NCI-H446 (cell line): Measurements from ENCODE around the gene APRT.
A peak's percentile ranks its signal among the peaks of the same experiment; 100 is the strongest.

Experiments used
- DNase-seq, 2 experiments: peaks; one replicate each; lab custom pipeline; 2025; lab: John Stamatoyannopoulos, UW

The APRT gene

DNA sequence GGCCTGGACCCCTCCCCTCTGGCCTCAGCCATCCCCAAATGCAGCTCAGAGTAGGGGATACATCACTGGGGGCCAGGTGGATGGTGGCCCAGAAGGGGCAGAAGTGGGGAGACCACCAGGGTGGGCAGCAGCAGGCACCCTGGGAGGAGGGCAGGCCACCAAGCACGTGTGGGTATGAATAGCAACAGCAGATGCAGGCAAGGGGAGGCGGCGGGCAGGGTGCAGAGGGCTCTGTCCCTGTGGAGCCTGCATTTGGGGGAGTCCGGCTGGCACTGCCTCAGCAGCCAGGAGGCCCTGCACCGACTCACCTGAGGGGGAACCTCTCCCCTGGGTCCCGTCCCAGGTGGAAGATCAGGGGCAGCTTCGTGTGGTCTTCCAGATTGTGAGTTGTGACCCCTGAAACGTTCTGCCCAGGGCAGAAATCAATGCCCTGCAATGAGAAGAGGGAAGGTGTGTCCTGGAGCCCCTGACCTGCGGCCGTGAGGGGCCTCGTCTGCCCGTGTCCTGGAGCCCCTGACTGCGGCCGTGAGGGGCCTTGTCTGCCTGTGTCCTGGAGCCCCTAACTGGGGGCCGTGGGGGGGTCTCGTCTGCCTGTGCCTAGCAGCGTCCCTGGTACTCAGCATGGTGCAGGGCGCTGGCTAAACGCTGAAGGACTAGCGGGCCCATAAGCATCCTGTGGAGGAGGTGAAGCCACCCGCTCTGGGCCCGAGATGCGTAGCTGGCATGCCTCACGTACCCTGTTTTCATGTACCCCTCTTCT lies 10.7 kb upstream of the APRT start:
- no peak for DNase-seq

DNA sequence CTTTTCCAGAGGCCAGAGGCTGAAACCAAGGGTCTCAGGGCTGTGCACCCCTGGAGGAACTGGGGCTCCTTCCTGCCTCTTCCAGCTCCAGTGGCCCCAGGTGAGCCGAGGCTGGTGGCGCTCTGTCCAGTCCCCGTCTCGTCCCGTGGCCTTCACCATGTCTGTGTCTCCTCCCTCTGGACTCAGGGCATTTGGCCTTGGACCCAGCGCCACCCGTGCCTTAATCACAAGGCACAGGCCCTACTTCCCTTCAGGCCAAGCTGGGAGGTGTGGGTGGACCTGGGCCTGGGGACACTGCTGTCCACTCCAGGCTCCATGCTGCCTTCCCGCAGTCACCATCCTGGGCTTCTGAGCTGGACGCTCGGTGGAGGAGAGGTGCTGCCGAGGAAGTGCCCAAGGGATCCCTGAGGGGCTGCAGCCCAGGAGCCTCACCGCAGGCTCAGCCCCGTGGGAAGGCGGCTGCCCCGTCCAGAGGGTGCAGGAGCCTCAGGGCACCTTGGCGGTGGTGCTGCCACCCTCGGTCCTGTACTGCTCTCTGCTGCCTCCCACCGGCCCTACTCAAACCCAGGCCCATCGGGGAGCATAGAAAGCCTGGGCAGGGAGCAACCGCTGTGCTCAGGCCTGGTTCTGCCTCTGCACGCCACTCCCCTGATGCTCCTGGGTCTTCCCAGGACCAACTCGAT lies 9.6 kb upstream of the APRT start:
- no peak for DNase-seq

DNA sequence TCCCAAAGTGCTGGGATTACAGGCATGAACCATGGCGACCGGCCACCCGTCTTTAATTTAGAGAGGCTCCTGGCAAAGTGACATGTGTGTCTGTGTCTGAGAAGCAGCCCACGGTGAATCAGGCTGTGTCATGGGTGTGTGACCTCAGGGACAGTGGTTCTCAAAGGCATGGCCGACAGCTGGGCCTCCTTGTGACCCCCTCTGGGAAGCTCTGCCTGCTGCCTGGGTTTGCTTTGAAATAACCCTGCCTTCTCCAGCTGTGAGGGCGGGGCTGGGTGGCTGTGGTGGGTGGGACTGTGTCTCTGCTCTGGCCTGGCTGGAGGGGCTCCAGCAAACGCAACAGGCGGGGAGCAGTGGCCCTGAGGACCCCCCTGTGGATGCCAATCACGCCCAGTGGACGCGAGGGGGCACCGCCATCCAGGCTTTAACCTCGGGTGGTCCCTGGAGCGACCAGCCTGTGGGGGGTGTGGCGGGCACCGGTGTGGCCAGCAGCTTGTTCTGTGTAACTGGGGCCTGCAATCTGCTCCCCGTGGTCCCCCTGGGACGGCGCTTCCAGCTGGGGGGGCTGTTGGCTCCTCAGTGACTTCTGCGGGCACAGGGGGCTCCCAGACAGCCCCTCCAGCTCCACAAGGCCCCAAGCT lies 8.8 kb upstream of the APRT start:
- no peak for DNase-seq

DNA sequence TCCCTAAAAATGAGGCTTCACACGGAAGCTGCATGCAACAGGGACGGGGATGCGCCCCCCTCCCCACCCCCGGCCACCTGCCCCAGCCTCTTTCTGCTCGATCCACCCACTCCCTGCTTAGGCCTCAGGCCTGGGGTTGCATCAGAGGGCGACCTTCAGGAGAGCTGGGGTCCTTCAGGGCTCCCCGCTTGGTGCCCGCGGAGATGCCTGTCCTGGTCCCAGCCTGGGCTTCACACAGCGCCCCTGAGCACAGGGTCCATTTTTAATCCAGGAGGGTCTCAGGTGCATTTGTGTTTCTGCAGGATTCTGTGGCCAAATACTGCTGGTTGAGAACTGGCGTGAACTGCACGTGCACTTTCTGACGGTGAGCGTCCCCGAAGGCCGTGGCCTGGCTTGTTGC lies 7.4 kb upstream of the APRT start:
- no peak for DNase-seq

DNA sequence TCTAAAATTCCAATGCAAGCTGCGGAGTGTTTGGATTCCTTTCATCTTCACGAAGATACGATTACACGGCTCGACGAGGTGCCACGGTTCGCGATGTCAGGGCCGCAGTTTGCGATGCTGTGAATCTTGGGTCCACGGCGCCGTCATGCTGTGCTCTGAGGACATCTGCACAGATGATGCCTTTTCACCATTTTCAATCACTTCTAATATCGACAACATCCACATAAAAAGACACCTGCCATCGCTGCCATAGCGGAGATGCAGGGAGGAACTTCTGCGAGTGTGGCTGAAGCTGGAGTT lies 6.8 kb upstream of the APRT start:
- DNase-seq: no peak

DNA sequence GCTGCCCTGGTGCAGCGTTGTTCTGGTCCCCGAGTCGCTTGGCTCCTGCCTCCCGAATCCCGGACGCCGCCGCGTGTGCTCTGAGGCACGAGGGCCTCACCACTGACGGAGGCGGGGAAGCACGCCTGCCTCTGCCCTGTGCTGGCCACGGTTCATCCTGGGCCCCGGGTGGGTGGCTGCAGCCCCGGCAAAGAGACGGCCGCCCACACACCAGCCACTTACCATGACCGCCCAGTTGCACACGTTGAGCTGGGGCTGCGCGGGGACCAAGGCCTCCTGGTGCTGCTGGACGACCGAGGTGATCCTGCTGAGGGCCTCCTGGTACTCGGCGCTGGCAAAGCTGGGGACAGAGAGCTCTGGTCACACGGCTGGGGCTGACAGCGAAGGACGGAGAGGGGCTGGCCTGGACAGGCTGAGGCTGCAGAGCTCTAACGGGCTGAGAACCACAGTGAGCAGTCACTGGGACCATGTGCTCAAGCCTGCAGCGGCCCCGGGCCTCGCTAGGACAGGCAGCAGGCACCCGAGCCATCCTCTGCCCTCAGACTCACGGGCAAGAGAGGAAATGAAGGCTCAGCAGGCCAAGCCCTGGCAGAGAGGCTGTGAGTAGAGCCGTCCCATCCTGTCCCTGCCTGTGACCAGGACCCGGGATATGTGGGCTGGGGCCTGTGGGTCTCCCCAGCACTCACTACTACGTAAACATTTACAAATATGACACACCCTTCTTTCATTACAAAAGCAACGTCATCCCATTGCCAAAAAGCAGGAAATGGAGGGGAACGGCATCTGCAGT lies 6.3 kb upstream of the APRT start:
- no peak for DNase-seq

DNA sequence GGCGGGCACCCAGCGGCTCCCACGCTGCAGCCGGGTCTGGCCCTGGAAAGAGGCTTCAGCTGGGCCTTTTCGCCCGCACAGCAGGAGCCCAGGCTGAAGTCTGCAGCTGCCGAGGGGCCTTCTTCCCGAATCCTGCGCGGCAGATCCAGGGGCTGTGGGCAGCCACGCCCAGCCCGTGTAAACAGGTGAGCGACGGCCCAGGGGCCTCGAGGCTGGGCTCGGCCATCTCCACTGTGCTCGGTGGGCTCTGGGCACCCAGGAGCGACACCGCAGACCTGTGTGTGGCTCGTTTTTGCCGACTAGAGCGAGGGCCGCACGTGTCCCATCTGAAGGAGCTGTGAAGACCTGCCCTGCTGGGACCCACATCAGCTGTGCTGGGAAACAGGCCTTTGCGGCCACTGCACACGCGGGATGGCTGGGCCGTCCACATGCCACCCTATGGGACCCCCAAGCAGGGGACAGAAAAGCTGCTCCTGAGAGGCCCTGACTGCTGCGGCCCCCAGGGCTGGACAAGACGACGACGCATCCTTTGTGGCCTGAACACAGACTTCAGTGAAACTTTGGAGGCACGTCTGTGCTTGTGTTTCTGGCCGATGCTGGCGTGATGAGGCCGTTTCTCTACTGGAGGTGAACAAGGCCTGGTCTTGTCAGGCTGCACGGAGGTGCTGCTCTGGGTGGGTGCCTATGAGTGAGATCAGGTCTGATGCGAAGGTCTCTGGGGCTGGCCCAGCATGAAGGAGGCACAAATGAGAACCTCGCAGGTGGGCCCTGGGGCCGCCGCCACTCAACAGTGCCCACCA lies 5.2 kb upstream of the APRT start:
- no peak for DNase-seq

DNA sequence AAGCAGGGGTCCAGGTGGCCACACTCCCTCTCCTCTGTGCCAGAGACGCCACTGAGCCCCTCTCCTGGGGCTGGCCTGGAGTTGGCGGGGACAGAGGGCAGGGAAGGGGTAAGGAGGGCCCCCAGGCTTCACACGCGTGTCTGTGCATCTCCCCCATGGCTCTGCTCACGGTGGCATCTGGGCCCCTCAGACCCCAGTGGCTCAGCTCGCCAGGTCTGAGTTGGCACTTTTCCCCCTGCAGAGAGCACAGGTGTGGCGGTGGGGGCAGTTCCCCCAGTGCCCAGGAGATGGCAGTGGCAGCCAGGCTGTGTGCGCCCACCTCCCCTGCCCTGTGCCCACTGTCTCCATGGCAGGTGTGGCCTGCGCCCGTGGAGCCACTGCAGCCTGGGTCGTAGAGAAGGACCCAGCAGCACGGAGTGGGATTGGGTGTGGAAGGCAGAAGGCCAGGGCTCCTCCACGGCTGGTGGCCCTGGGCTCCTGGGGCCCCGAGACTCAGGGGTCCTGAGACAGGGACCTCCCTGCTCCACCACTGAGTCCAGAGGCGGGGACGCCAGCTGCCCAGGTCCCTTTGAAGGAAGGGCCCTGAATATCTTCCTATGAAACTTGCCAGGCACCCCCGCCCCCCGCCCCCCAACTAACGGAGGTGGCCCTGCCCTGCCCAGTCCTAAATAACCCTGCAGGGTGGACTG lies 4.3 kb upstream of the APRT start:
- DNase-seq: no peak

DNA sequence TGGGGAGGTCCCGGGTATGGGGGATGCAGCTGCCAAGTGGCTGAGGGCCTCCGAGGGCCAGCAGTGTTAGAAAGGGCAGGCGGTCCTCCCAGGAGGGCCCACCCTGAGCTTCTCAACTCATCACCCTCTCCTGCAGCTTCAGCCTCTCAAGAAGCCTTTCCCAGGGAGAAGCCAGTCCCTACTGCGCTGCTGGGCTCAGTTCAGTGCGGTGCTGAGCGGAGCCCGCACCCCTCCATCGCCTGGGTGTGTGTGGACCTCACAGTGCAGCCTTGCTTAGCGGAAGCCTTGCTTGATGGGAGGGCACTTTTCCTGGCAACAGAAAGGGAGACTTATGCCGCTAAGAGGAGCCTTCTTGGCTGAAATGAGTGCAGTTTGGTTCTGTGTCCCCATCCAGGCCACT lies 3.5 kb upstream of the APRT start:
- no peak for DNase-seq

DNA sequence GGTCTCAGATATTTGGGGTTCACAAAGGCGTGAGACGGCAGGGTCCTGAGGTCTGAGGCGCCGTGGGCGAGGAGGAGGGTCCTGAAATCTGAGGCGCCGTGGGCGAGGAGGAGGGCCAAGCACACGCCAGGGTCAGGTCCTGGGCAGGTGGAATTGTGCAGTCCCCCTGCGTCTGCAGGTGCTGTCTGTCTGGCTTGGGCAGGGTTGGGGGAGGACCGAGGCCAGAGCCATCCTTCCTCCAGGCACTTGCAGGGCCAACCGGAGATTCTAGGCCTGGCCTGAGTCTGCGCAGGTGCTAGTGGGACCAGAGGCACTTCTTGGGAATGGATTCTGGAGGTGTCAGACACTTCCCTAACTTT lies 2.4 kb upstream of the APRT start:
- DNase-seq: no peak

DNA sequence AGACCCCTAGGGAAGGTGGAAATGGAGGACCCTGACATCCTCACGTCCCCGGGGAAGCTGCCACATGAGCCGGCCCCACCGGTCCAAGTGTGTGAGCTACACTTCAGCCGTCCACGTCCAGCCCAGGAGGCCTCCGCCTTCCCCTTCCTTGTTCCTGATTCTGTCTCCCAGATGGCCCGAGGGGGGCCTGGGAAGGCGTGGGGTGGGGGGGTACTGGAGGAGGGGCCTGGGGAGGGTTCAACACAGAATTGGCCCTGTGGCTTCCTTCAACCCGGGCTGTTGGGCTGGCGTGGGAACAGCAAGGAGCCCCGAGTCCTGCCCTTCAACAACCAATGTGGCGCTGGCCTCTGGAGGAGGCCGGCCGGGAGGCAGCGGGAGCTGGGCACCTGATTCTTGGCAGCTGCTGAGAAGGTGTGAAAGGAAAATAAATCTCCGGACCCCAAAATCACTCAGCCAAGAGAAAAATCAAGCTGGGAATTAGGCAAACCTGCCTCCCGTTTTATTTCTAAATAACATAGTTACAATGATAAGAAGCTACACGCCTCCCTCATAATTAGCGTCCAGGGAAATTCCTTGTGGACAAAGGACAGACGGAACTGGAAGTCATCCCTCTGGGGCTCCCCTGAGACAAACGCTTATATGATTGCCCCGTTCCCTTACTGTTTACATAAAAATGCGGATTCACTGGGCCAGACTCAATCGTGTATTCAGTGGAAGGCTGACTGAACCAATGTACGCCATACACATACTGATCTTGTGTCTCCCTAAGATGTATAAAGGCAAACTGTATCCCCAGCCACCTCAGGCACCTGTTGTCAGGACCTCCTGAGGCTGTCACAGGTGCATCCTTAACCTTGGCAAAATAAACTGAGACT lies 1.8 kb upstream of the APRT start:
- no peak for DNase-seq

DNA sequence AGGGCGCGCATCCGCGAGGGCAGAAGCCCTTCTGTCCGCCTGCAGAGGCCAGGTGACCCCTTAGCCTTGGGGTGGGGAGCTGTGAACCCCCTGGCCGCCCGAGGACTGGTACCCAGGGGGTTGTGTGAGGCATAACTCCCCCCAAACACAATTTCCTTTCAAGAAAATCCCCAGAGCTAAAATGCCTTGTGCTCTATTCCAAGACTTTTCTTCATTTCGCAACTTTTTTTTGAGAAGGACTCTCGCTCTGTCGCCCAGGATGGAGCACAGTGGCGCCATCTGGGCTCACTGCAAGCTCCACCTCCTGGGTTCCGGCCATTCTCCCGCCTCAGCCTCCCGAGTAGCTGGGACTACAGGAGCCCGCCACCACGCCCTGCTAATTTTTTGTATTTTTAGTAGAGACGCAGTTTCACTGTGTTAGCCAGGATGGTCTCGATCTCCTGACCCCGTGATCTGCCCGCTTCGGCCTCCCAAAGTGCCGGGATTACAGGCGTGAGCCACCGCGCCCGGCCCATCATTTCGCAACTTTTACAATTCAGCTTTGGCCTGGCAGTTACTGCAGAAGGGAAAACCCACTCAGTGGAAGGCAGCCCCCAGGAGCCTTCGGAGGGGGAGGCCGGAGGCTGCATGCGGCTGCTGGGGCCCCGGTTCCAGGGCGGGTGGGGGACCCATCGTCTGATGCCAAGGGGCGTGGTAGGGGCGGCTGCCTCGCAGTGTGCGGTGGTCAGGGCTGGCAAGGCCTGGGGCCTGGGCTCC lies 963 bp upstream of the APRT start:
- DNase-seq: no peak

DNA sequence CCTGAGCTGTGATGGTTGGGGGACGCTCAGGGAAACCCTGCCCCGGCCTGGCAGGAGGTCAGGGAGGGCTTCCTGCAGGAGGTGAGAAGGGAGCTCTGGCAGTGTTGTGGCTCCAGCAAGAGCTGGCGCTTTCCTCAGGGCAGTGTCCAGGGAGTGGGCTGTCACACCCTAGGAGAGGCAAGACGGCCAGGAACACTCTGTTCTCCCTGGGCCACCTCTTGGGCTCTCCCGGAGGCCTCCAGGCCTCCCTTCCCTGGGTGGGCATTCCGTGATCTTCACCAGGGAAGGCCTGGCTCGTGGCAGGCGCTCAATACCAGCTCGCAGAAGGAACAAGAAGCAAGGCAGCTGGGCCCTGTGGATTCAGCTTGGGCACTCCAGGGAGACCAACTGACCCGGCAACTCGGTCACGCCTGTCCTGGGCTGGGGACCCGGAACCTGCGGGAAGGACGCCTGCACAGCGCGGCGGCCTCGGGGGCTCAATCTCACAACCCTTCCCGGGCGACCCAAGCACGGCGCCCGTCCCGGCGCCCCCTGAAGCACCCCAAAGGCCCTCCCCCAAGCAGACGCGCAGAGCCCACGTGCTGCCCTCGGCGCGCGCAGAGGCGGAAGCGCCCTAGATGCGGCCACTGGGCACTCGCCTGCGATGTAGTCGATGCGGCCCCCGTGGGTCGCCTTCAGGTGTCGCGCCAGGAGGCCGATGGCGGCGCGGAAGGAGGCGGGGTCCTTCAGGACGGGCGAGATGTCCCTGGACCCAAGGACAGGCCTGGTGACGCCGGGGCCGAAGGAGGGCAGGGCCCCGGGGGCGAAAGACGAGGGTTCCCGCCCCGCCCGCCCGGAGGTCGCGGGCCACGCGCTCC lies 588 bp downstream of the APRT start:
- peak; percentile 51 to 67 for DNase-seq

DNA sequence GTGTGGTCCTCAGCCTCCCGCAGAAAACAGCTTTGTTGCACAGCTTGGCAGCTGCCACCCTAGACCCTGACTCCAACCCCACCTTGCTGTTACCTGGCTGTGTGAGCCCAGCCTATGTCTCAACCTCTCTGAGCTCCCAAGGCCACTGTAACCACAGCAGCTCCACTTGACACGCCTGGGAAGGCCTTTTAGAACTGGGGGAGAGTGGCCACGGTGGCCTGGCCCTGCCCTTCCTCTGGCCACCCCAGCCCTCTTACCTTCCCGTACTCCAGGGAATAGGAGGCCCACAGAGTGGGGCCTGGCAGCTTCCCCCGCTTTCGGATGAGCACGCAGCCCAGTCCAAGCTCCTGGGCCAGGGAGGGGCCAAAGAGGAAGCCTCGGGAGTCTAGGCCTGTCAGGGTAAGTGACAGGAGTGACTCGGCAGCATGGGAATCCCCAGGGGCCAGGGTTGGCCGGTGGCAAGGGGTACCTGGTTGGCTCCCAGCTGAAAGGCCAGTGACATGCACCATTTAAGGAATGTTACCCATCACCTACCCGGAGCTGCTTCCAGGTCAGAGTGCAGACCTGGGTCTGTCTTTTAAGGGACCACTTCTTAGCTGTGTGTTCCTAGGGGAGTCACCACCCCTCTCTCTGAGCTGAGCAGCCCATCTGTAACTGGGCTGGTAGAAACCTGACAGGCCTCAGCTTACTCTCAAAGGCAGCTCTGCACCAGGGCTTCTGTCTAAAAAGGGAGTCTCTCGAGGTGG lies 1.4 kb downstream of the APRT start:
- DNase-seq: no peak

DNA sequence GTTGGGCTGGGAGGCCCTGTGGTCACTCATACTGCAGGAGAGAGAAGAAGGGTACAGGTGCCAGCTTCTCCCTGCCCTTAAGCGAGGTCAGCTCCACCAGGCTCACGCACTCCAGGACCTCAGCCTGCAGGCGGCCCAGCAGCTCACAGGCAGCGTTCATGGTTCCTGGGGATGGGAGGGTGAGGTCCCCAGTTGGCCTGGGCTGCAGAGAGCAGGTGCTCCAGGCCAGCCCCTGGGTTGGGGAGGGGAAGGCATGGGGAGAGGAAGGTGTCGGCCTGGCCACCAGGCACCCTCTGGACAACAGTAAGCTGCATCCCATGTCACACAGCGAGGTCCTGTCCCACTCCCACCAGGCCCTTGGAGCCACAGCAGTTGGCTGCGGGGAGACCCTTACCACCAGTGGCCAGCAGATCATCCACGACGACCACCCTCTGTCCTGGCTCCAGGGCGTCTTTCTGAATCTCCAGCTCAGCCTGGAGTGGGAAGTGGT lies 2.0 kb downstream of the APRT start:
- DNase-seq: no peak

DNA sequence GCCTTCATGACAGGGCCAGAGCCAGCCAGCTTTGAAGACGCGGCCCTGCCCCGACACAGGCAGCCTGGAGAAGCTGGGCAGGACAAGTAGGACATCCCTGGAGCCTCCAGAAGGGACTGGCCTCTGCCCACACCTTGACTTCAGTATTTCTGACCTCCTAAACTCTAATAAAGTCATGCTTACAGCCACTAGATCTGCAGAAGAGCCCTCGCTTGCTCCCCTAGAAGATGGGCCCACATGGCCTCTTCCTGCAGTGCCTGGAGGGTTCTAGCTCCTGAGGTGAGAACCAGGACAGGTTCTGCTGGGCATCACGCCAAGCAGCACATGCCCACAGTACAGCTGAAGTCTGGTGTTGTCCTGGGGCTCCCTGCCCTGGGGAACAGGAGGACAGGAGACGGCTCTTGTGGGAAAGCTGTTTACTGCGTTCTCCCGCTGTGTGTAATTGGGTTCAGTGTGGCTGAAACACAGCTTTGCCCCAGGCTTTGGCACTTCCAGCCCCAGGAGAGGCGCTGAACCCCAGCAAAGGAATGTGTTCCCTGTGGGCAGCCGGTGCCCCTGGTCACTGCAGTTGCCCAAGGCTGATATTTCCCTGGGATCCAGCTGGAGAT lies 2.6 kb downstream of the APRT start:
- DNase-seq: no peak
